Effector CD8-positive, alpha-beta T cell (primary cell): ENCODE measurements around the gene PLCB2.

Experiments used
- DNase-seq: peaks from one replicate; lab custom pipeline; 2025; lab: John Stamatoyannopoulos, UW

PLCB2 gene

DNA sequence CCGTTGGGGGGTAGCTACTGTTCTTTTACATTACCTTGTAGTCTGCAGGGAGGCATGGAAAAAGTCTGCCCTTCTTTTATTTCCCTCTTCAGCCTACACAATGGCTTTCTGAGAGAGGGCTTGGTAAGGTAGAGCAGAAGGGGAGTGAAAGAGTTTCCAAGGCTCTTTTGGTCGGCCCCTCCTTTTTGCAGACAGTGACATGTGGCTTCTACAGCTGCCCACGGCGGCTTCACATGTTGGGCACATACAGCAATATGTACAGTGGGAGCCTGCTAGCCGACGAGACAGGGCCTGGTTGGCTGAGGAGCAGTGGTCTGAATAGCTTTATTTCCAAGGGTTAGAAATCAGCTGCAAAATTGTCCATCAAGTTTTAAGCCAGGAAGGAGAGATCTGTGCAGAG is 19.7 kb upstream of the PLCB2 start:
- no peak for DNase-seq

- DNase-seq, result no peak
These were observed 18.0 kb upstream of the PLCB2 start for GRCh38 chr15:40325700-40326099.

GRCh38 chr15:40325188-40325587 is 17.5 kb upstream of the PLCB2 start:
- no peak for DNase-seq

DNA sequence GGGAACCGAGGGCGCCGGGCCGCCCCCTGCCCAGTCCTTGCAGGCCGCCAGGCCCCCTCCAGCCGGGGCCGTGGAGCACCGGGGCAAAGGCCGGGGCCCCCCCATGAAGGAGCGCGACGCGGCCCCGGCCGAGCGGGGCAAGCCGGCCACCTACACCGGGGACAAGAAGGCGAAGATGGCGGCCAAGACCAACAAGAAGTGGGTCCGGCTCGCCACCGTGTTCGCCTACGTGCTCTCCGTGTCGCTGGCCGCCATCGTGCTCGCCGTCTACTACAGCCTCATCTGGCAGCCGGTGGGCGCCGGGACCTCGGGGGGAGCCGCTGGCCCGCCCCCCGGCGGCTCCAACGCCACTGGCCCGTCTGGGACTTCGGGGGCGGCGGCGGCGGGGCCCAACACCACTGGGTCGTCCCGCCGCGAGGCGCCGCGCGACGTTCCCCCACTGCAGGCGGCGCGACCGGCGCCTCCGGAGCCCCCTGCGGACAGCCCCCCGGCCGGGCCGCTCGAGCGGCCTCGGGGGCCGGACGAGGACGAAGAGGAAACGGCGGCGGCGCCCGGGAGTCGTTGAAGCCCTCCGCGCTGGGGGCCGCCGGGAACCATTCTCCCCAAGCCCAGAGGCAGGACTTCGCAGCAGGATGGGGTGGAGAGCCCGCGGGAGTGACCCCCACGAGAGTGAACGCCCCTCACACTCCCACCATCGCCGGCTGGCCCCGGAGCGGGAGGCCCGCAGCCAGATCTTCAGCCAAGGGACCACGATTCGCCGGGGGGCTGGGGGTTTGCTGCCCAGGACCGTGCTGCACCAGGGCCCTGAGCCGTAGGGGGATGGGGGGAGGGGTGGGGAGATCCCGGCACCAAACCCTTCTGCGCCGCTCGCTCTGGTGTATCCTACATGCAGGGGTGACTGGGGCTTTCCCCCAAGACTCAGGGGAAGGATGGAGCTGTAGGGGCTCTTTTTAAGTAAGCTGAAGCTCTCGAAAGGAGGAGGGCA is 16.5 kb upstream of the PLCB2 start:
- DNase-seq, result peak; percentile 40

GRCh38 chr15:40323239-40323952 is 15.7 kb upstream of the PLCB2 start, which contains the start of gene INAFM2:
Gene INAFM2 (plus strand): TSS chr15:40323692. CDS start chr15:40324056, 364 bp downstream.
- peak; percentile 89 for DNase-seq

DNA sequence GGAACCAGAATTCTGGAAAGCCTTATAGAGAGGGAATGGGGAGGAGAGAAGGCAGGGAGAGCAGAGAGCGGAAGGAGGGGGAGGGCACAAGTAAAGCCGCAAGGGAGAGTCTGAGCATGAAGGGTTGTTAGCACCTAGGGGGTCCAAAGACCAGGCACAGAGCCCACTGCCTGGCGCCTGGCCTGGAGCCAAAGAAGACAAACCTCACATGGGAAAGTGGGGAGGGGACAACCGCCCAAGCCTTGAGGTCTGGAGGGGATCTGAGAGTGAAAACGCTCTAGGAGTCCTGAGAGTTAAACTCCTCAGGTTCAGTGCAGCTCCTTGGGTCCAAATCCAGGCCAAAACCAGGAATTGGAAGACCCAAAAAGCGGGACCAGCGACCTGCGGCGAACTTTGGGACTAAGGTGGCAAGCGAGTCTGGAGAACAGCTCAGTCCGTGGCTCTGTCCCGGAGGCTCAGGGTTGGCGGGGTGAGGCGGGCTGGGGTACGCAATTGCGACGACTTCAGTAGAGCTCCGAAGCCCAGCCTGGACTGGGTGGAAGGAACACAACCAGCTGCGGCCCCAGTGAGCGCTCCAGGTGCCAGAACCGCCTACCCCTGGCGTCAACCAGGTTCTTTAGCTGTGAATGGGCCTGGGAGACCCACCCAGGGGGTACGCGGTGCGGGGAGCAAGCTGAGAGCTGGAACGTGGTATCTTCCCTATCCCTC is 14.9 kb upstream of the PLCB2 start:
- DNase-seq, result no peak

DNA sequence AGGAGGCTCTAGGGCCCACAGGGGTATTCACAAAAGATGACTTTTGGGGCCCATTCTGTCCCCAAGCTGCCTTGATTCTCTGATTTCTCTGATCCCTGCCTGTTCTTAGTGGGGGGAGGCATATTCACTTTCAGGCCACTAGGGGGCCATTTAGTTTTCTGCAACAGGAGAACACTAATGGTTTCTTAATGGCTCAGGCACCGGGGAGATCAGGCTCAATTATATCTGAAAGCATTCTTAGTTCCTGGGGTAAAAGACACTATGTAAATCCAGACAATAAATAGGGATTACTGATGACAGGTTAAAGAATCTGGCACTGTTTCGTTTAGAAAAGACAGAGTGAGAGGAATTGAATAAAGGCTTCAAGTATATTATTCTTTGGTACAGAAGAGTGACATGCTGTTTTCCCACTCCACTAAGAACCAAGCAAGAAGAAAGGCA is 13.2 kb upstream of the PLCB2 start:
- DNase-seq, result peak; percentile 13

- no peak for DNase-seq
These were observed 12.7 kb upstream of the PLCB2 start for GRCh38 chr15:40320409-40320808.

GRCh38 chr15:40317580-40317979 is 9.8 kb upstream of the PLCB2 start:
- no peak for DNase-seq

- no peak for DNase-seq
These were observed 9.2 kb upstream of the PLCB2 start for GRCh38 chr15:40316931-40317330.

DNA sequence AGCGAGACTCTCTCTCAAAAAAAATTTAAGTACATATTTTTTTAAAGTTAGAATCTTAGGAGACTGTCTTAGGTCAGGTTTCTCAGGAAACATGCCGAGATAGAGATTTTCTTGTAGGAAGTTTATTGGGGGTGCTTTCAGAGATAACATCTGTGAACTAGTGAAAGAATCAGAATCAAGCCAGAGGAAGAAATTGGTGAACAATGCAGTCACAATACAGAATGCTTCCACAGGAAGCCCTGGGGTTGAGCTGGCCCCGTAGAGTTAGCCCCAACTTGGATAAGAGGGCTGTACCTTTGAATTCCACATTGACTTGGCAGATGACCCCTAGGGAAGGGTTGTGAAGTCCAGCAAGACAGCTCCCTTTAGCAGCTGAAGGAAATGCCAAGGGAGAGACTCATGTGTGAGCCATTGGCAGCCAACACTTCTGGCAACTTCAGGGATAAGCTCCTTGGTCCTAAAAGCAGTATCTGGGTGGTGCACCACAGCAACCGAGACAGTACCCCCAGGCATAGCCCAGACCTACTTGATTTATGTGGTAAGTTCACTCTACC is 7.1 kb upstream of the PLCB2 start:
- DNase-seq, result no peak

DNA sequence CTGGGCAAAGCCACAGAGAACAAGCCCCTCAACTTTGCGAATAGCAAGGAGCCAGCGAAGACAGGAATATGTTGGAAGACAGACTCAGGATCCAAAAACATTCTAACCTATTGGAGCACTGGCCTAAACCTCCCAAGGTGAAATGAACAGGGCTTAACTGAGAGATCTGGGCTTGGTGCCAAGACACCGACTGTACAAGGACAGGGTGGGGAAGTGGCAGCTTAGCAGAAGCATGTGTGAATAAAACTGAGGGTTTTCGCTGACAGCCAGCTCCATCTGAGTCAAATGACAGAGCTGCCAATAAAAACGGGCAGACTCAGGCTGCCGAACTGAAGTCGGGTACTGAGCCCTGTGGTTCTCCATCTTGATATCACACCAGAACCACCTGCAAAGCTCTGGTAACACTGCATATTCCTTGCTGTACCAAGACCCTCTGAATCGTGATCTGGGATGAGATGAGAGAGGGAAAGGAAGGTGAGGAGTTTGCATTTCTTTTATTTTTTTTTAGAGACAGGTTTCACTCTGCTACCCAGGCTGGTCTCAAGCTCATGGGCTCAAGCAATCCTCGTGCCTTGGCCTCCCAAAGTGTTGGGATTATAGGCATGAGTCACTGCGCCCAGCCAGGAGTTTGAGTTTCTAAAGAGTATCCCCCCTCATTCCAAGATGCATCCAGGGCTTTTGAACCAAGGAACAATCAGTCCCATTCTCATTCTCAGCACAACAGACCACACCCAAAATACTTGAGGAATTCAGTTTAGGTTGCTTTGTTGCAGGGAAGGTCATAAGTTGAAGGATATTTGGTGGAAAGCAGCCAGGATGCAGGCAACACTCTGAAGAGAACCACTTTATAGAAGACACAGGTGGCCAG is 6.0 kb upstream of the PLCB2 start:
- DNase-seq, result peak; percentile 19

DNA sequence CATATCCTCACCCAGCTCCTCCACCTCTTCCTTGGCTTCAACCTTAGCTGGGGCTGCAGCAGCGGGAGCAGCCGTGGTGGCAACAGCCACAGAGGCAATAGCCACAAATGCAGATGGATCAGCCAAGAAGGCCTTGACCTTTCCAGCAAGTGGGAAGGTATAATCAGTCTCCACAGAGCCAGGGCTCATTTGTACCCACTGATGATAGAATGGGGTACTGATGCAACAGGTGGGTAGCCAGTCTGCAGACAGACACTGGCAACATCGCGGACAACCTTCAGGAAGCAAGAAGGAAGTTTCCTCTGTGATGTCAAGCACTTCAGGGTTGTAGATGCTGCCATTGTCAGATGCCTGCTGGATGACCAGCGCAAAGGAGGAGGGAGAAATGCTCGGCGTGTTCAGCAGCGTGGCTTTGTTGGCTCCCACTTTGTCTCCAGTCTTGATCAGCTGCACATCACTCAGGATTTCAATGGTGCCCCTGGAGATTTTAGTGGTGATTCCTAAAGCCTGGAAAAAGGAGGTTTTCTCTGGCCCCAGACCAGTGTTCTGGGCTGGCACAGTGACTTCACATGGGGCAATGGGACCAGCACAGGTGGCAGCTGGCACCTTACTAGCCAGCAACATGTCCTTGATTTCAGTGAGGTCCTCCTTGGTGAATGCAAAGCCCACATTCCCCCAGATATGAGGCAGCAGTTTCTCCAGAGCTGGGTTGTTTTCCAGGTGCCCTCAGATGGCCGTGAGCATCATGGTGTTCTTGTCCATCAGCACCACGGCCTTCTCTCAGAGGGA is 4.8 kb upstream of the PLCB2 start:
- no peak for DNase-seq

DNA sequence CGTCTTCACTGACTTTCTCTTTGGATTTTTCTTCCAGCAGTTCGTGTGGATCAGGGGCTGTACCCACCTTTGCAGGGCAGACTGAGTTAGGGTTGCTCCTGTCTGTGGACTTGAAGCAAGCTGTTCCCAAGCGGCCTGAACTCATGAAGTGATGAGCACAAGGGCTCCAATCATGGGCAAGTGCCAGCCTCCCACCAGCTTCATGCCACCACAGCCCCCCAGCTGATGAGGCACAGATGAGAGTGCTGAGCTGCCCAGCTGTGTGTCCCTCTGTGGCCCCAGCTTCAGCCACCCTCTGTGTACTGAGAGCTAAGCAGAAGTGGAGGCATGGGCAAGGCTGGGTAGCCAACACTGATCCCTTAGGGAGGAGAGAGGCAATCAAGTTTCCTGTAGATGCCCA is 3.3 kb upstream of the PLCB2 start:
- DNase-seq, result no peak

DNA sequence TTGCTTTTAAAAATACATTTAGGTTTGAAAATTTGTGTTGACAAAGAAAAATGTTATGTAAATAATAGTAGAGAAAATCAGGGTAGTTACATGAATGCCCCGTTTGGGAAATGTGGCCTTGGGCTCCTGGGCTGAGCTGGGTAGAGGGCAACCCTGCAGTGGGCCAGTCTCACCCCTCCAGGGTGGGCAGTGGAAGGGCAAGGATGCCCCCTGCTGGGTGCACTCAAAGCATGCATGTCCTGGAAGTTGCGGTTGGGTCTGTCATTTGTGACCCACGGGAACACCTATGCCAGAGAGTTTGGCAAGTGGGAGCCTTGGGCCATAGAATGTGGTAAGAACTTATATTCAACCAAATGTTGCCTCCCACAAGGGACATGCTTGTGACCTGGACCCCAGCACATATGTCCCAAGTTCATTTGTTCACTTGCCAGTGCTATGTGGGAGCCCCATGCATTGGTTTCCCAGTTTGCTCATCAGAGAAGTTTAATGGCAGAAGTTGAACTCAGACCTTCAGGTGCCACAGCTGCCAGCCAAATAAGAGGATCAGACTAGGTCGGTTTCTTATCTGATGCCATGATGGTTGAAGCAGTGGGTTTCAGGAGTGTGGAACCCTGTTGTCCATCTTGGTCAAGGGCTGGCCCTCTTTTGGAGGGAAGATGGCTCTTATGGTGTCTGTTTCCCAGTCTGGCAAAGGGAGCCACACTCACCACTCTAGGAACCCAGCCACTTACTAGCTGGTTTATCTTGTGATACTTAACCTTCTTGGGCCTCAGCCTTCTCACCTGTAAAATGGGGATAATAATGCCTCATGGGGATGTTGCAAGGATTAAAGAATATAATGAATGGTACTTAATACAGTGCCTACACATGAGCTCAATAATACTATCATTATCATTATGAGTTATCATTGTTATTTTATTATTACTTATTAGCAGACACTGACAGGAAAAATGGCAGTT is 2.5 kb upstream of the PLCB2 start:
- DNase-seq, result peak; percentile 27

DNA sequence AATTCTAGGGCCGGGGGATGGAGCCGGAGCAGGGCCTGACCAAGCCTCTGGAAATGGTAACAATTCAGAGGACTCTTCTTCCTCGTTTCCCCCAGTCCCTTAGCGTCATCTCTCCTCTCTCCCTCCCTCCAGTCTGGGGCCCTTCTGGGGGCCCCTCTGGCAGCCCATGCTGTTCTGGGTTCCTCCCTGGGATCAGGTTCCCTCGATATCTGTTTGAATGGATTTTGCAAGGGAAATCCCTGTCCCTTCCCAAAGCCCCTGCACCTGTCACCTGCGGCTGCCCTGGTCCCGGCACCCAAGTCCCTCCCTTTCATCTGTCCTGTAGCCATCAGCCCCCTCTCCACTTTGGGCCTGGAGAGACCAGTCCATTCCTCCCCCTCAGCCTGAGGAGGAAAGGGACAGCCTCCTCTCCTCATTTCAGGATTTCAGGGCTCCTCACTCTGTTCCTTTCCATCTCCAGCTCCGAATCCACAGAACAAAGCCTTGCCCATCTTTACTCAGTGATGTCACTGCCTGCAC is 1.7 kb upstream of the PLCB2 start:
- no peak for DNase-seq

- no peak for DNase-seq
These were observed 827 bp downstream of the PLCB2 start for GRCh38 chr15:40306908-40307307.

DNA sequence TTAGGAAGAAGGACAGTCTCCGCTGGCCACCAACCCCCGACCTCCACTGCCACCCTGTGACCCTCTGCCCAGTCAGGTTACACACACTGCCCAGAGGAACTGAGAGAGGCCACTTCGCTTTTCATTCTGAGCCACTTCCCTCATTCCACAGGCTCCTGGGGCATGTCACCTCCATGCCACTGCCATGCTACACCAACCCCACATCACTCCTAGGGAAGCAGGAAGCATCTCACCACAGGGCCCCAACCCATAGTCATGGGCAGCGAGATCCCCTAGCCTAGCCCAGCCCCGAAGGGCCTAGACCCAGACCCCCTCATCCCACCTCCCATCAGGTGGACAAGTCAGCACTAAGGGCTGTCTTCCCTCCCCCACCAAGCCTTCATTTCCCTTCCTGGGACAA is 1.4 kb downstream of the PLCB2 start:
- DNase-seq, result no peak

- DNase-seq, result no peak
These were observed 2.5 kb downstream of the PLCB2 start for GRCh38 chr15:40305281-40305680.
